Progenitor cell of endocrine pancreas (in vitro differentiated cells): ENCODE measurements around the gene ALAS1. TPM values are rescaled to one million over a fixed set of nuclear protein-coding genes. Genes with fewer than 3 reads are reported as not detected.

Source experiments
- DNase-seq: peaks from one replicate; pipeline ENCODE4 v3.0.0; 2021; ENCODE audit warnings: low spot score; ENCODE audit not compliant: unreplicated experiment
- H3K27ac Mint-ChIP-seq: 2 replicates; pipeline ENCODE4 v1.8.0; 2021; ENCODE audit warnings: mild to moderate bottlenecking, moderate library complexity, mixed read lengths
- H3K27me3 Mint-ChIP-seq: 2 replicates; pipeline ENCODE4 v1.8.0; 2021; ENCODE audit warnings: mixed read lengths
- H3K36me3 Mint-ChIP-seq: 2 replicates; pipeline ENCODE4 v1.8.0; 2022; ENCODE audit warnings: mixed read lengths; ENCODE audit not compliant: insufficient read depth
- H3K4me1 Mint-ChIP-seq: 2 replicates; pipeline ENCODE4 v1.8.0; 2021; ENCODE audit warnings: low read depth, mixed read lengths
- H3K4me3 Mint-ChIP-seq: 2 replicates; pipeline ENCODE4 v1.8.0; 2021; ENCODE audit warnings: low read depth, mild to moderate bottlenecking, moderate library complexity, mixed read lengths
- H3K9me3 Mint-ChIP-seq: 2 replicates; pipeline ENCODE4 v1.8.0; 2021; ENCODE audit warnings: low read depth, mixed read lengths
- total RNA-seq: library from RNA; stranded (reverse); gene quantifications from 2 replicates; pipeline ENCODE4 v1.2.1, GENCODE V29; 2021
- TF ChIP-seq, protein P1 (sequence below): fragments of 200-600 bp; sonication (generic); IDR thresholded peaks from one replicate; pipeline ENCODE4 v1.5.0; 2021; ENCODE audit warnings: antibody characterized with exemption, mild to moderate bottlenecking; ENCODE audit not compliant: unreplicated experiment

ALAS1 gene
- total RNA-seq, 1 donor from 2014 or later, result 32.2 TPM

GRCh38 chr3:52195823-52196331, 2.1 kb upstream of the ALAS1 start:
- TF ChIP-seq, protein P1, sequence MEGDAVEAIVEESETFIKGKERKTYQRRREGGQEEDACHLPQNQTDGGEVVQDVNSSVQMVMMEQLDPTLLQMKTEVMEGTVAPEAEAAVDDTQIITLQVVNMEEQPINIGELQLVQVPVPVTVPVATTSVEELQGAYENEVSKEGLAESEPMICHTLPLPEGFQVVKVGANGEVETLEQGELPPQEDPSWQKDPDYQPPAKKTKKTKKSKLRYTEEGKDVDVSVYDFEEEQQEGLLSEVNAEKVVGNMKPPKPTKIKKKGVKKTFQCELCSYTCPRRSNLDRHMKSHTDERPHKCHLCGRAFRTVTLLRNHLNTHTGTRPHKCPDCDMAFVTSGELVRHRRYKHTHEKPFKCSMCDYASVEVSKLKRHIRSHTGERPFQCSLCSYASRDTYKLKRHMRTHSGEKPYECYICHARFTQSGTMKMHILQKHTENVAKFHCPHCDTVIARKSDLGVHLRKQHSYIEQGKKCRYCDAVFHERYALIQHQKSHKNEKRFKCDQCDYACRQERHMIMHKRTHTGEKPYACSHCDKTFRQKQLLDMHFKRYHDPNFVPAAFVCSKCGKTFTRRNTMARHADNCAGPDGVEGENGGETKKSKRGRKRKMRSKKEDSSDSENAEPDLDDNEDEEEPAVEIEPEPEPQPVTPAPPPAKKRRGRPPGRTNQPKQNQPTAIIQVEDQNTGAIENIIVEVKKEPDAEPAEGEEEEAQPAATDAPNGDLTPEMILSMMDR, result no peak
- no peak for DNase-seq
- H3K36me3 Mint-ChIP-seq, result peaks cover 4% of the 10 kb centered on the region
- H3K9me3 Mint-ChIP-seq, result no peaks in the 10 kb centered on the region
- no peaks in the 10 kb centered on the region for H3K27me3 Mint-ChIP-seq
- peaks cover 17% of the 10 kb centered on the region for H3K4me1 Mint-ChIP-seq
- no peak overlapping the region for H3K4me3 Mint-ChIP-seq
- H3K27ac Mint-ChIP-seq, result peak overlapping the region; percentile 84

DNA sequence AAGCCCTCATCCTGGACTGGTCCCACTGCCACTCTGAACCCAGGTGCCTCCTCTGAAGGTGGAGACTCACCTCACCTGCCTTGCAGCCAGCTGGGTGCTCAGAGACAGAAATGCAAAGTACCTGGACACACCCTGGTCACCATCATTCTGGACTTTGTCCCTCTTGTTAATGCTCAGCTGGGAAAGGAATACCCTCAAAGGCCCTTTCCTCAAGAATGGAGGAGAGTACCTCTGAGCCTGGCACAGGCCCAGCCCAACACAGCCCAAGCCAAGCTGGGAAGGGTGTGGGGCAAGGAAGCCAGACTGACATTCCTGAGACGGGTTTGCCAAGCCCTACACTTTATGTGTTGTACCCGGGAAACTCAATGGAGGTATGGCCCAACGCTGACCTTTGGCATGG, 983 bp upstream of the ALAS1 start:
- peaks cover 17% of the 10 kb centered on the region for H3K4me1 Mint-ChIP-seq
- no peak for DNase-seq
- peaks cover 5% of the 10 kb centered on the region for H3K36me3 Mint-ChIP-seq
- H3K4me3 Mint-ChIP-seq, result no peak overlapping the region
- H3K9me3 Mint-ChIP-seq, result no peaks in the 10 kb centered on the region
- TF ChIP-seq, protein P1, result no peak
- no peak overlapping the region for H3K27ac Mint-ChIP-seq
- no peaks in the 10 kb centered on the region for H3K27me3 Mint-ChIP-seq

DNA sequence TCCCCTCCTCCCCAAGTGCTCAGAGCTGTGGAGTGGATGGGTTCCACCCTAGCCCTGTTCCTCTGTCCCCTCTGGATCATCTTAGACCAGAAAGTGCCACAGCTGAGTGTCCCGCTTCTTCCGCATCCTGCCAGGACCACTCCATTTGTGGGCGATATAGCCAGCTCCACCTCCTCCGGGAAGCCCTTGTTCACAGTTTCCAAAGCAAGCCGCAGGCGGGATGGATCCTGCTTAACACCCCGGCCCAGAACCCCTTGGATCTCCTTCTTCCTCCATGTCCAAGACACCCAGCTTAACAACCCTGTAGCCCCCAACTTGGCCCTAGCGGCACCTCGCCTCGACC, 490 bp upstream of the ALAS1 start:
- peaks cover 5% of the 10 kb centered on the region for H3K36me3 Mint-ChIP-seq

DNA sequence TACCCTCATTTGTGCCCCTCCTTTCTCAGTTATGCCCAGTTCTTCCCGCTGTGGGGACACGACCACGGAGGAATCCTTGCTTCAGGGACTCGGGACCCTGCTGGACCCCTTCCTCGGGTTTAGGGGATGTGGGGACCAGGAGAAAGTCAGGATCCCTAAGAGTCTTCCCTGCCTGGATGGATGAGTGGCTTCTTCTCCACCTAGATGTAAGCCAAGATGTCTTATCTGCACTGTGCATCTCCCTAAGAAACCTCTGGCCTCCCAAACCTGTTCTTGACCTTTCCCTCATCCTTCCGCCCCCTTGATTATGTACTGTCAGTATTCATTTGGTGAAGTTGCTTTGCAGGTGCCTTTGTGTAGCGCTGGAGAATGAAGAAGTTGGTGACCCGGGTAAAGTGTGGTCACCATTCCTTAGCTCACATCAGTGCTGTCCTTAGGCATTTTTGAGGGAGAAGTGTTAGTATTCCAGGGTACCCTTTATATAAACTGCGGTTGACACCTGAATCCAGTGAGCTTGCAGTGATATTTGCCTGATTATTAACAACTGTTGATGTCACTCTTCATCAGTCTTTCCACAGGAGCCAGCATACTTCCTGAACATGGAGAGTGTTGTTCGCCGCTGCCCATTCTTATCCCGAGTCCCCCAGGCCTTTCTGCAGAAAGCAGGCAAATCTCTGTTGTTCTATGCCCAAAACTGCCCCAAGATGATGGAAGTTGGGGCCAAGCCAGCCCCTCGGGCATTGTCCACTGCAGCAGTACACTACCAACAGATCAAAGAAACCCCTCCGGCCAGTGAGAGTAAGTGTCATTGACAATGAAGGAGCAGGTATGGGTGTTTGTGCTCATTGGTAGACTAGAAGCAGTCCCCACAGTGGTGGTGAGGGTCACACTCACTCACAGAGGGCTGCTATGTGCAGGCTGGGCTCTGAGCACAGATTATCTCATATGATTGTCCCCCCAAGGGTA, 966 bp downstream of the ALAS1 start:
- Mint-ChIP-seq H3K9me3 (no peaks in the 10 kb centered on the region), H3K27me3 (no peaks in the 10 kb centered on the region), H3K4me1 (peaks cover 17% of the 10 kb centered on the region), H3K4me3 (peak overlapping the region; percentile 98), H3K36me3 (peaks cover 11% of the 10 kb centered on the region), H3K27ac (peak overlapping the region; percentile 91)
- TF ChIP-seq, protein P1, result no peak
- DNase-seq, result no peak

More for the DNA sequence above, 490 bp upstream of the ALAS1 start:
- no peaks in the 10 kb centered on the region for H3K9me3 Mint-ChIP-seq
- H3K4me3 Mint-ChIP-seq, result peak overlapping the region; percentile 98
- DNase-seq, result no peak
- H3K4me1 Mint-ChIP-seq, result peaks cover 17% of the 10 kb centered on the region
- peak overlapping the region; percentile 91 for H3K27ac Mint-ChIP-seq
- TF ChIP-seq, protein P1, result no peak
- H3K27me3 Mint-ChIP-seq, result no peaks in the 10 kb centered on the region

DNA sequence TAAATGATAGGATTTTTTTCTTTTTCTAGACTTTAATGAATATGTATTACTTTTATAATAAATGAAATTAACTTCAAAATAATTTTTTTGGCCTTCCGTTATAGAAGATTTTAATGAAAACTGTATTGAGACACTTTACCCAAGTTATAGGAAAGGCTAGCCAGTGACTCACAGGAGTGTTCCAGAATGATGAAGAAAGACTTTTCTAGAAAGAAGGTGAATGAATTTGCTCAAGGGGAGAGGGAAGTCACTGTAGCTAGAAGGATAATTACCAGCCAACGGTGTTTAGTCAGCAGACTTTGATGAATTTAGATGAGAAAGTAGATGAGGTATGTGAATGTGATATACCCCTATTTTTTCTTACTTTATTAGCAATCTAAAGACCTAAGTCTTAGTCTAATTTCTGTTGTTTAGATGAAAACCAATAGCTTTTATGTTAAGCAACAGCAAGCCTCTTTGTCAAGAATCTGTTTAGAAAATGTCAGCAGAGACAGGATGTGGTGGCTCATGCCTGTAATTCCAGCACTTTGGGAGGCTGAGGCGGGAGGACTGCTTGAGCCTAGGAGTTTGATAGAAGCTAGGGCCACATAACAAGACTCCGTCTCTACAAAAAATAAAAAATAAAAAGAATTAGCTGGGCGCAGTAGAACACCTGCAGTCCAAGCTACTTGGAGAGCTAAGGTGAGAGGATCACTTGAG, 3.2 kb downstream of the ALAS1 start:
- Mint-ChIP-seq H3K27me3 (no peaks in the 10 kb centered on the region), H3K36me3 (peaks cover 21% of the 10 kb centered on the region), H3K27ac (no peak overlapping the region), H3K9me3 (no peaks in the 10 kb centered on the region), H3K4me1 (peaks cover 17% of the 10 kb centered on the region), H3K4me3 (no peak overlapping the region)
- no peak for DNase-seq
- TF ChIP-seq, protein P1, result no peak
